HEK293 (cell line): ENCODE results near the gene COL19A1.
A peak's percentile ranks its signal among the peaks of the same experiment; 100 is the strongest.

Source experiments
- CTCF ChIA-PET: fragments of 350-600 bp; formaldehyde crosslinking; extraction: SDS; loops from one replicate; lab custom pipeline; 2021; ENCODE audit warnings: antibody characterized with exemption; lab: Yijun Ruan, JAX
- POLR2A ChIA-PET: fragments of 300-600 bp; formaldehyde crosslinking; extraction: SDS; loops from one replicate; lab custom pipeline; 2020; ENCODE audit warnings: antibody characterized with exemption, inconsistent platforms; lab: Yijun Ruan, JAX
- H3K27ac ChIP-seq: fragments of 200-500 bp; sonication (Bioruptor generic); 2 replicates; pipeline ENCODE4 v1.5.1; 2014; ENCODE audit warnings: low read depth, low read length, control low read depth, inconsistent platforms; ENCODE audit errors: extremely low read depth
- H3K36me3 ChIP-seq, 2 experiments: fragments of 200-500 bp in 1 of 2; sonication (Bioruptor generic) in 1 of 2; 1 replicate in 1 of 2; 2 replicates in 1 of 2; pipeline ENCODE4 v1.5.1; 2014 to 2017; ENCODE audit warnings: inconsistent platforms in 2 of 2, low read length in 2 of 2; ENCODE audit not compliant: control insufficient read depth in 2 of 2, insufficient read depth in 1 of 2
- H3K4me1 ChIP-seq: fragments of 200-500 bp; sonication (Bioruptor generic); 2 replicates; pipeline ENCODE4 v1.5.1; 2014; ENCODE audit warnings: mild to moderate bottlenecking, low read length, inconsistent platforms; ENCODE audit not compliant: control insufficient read depth, insufficient read depth
- H3K4me3 ChIP-seq: 2 replicates; pipeline ENCODE4 v1.5.1; 2011; ENCODE audit warnings: low read depth, mild to moderate bottlenecking, control low read depth, low read length, moderate library complexity
- H3K9me3 ChIP-seq: fragments of 200-500 bp; sonication (Bioruptor generic); 2 replicates; pipeline ENCODE4 v1.5.1; 2014; ENCODE audit warnings: low read depth, low read length, inconsistent platforms; ENCODE audit not compliant: control insufficient read depth, insufficient read depth
- FEZF1 ChIP-seq: fragments of 450-650 bp; formaldehyde crosslinking; IDR thresholded peaks from 2 replicates; pipeline ENCODE4 v1.5.1; 2016; ENCODE audit warnings: missing biosample characterization, missing genetic modification characterization
- GLI2 ChIP-seq: fragments of 450-650 bp; formaldehyde crosslinking; IDR thresholded peaks from 2 replicates; pipeline ENCODE4; 2017; ENCODE audit warnings: missing biosample characterization, missing genetic modification characterization, low read depth, borderline replicate concordance
- SETDB1 ChIP-seq: IDR thresholded peaks from one replicate; pipeline ENCODE4 v1.6.1; 2017; ENCODE audit warnings: mild to moderate bottlenecking, low read length, moderate library complexity, mixed read lengths; ENCODE audit not compliant: insufficient read length
- WT1 ChIP-seq: fragments of 450-650 bp; formaldehyde crosslinking; IDR thresholded peaks from 2 replicates; pipeline ENCODE4 v1.5.1; 2016; ENCODE audit warnings: missing biosample characterization, missing genetic modification characterization
- ZFHX2 ChIP-seq: fragments of 450-650 bp; formaldehyde crosslinking; conservative IDR thresholded peaks from 2 replicates; pipeline ENCODE4 v1.5.1; 2016; ENCODE audit warnings: missing biosample characterization, missing genetic modification characterization
- ZFP69B ChIP-seq: fragments of 450-650 bp; formaldehyde crosslinking; IDR thresholded peaks from 2 replicates; pipeline ENCODE4 v1.5.1; 2016; ENCODE audit warnings: missing biosample characterization, missing genetic modification characterization
- ZNF18 ChIP-seq: fragments of 450-650 bp; formaldehyde crosslinking; IDR thresholded peaks from 2 replicates; pipeline ENCODE4 v1.5.1; 2016; ENCODE audit warnings: missing biosample characterization, missing genetic modification characterization
- ZNF239 ChIP-seq: fragments of 450-650 bp; formaldehyde crosslinking; IDR thresholded peaks from 2 replicates; pipeline ENCODE4 v1.5.1; 2016; ENCODE audit warnings: missing biosample characterization, missing genetic modification characterization
- ZNF302 ChIP-seq: fragments of 450-650 bp; formaldehyde crosslinking; IDR thresholded peaks from 2 replicates; pipeline ENCODE4 v1.5.1; 2016; ENCODE audit warnings: missing biosample characterization, missing genetic modification characterization, low read depth
- ZNF48 ChIP-seq: fragments of 450-650 bp; formaldehyde crosslinking; IDR thresholded peaks from 2 replicates; pipeline ENCODE4 v1.5.1; 2016; ENCODE audit warnings: missing biosample characterization, missing genetic modification characterization
- ZNF510 ChIP-seq: fragments of 450-650 bp; formaldehyde crosslinking; IDR thresholded peaks from 2 replicates; pipeline ENCODE4 v1.5.1; 2018; ENCODE audit warnings: mild to moderate bottlenecking, missing genetic modification characterization, missing biosample characterization; ENCODE audit not compliant: insufficient replicate concordance
- ZNF561 ChIP-seq: fragments of 450-650 bp; IDR thresholded peaks from 2 replicates; pipeline ENCODE4 v1.5.1; 2018; ENCODE audit warnings: missing biosample characterization, missing genetic modification characterization, borderline replicate concordance
- ZNF623 ChIP-seq: fragments of 450-650 bp; formaldehyde crosslinking; IDR thresholded peaks from 2 replicates; pipeline ENCODE4 v1.5.1; 2016; ENCODE audit warnings: missing biosample characterization, missing genetic modification characterization
- ZNF654 ChIP-seq: fragments of 450-650 bp; formaldehyde crosslinking; IDR thresholded peaks from 2 replicates; pipeline ENCODE4 v1.5.1; 2016; ENCODE audit warnings: low read depth, missing biosample characterization, missing genetic modification characterization
- TF ChIP-seq, protein P1 (sequence below): fragments of 450-650 bp; formaldehyde crosslinking; IDR thresholded peaks from 2 replicates; pipeline ENCODE4 v1.5.1; 2017; ENCODE audit warnings: missing biosample characterization, mild to moderate bottlenecking, missing genetic modification characterization, moderate library complexity
- TF ChIP-seq, protein P2 (sequence below): fragments of 450-650 bp; formaldehyde crosslinking; IDR thresholded peaks from 2 replicates; pipeline ENCODE4 v1.5.1; 2016; ENCODE audit warnings: missing biosample characterization, missing genetic modification characterization
- TF ChIP-seq, protein P3 (sequence below): fragments of 450-650 bp; formaldehyde crosslinking; IDR thresholded peaks from 2 replicates; pipeline ENCODE4 v1.5.1; 2017; ENCODE audit warnings: missing biosample characterization, missing genetic modification characterization
- TF ChIP-seq, protein P4 (sequence below): fragments of 450-650 bp; formaldehyde crosslinking; IDR thresholded peaks from 2 replicates; pipeline ENCODE4 v1.5.1; 2016; ENCODE audit warnings: missing biosample characterization, missing genetic modification characterization
- TF ChIP-seq, protein P5 (sequence below): fragments of 450-650 bp; formaldehyde crosslinking; IDR thresholded peaks from 2 replicates; pipeline ENCODE4 v1.5.1; 2016; ENCODE audit warnings: missing biosample characterization, missing genetic modification characterization

Gene COL19A1

GRCh38 chr6:69985180-69985579 lies 118.8 kb downstream of the COL19A1 start:
- TF ChIP-seq ZNF654 (tag by site-specific recombination) (0 out of 2 replicates have a peak, but pooled peaks have one; percentile 13), ZNF18 (no peak), ZNF302 (tag by site-specific recombination) (no peak), ZNF623 (tag by site-specific recombination) (no peak)
- no peaks in the 10 kb centered on the region for H3K4me1 ChIP-seq
- no peaks in the 10 kb centered on the region for H3K36me3 ChIP-seq
- H3K9me3 ChIP-seq: no peaks in the 10 kb centered on the region
- no peak overlapping the region for H3K27ac ChIP-seq
- H3K4me3 ChIP-seq: no peak overlapping the region
- ChIA-PET POLR2A (no interaction called here), CTCF (no interaction called here)

GRCh38 chr6:69987550-69987949 lies 121.2 kb downstream of the COL19A1 start:
- H3K36me3 ChIP-seq: no peaks in the 10 kb centered on the region
- ChIA-PET CTCF (interaction anchor here (0.6 to 0.9 kb wide), 2 partner anchors 156 to 233 kb away, joined by 3 to 5 read pairs; no protein-coding TSS in a partner anchor), POLR2A (no interaction called here)
- TF ChIP-seq ZNF561 (no peak), ZNF239 (tag by site-specific recombination) (no peak)
- H3K4me1 ChIP-seq: no peaks in the 10 kb centered on the region
- H3K27ac ChIP-seq: no peak overlapping the region
- no peak overlapping the region for H3K4me3 ChIP-seq
- H3K9me3 ChIP-seq: no peaks in the 10 kb centered on the region

- H3K9me3 ChIP-seq: no peaks in the 10 kb centered on the region
- H3K4me3 ChIP-seq: no peak overlapping the region
- TF ChIP-seq, protein P1, sequence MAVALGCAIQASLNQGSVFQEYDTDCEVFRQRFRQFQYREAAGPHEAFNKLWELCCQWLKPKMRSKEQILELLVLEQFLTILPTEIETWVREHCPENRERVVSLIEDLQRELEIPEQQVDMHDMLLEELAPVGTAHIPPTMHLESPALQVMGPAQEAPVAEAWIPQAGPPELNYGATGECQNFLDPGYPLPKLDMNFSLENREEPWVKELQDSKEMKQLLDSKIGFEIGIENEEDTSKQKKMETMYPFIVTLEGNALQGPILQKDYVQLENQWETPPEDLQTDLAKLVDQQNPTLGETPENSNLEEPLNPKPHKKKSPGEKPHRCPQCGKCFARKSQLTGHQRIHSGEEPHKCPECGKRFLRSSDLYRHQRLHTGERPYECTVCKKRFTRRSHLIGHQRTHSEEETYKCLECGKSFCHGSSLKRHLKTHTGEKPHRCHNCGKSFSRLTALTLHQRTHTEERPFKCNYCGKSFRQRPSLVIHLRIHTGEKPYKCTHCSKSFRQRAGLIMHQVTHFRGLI (tag by site-specific recombination): no peak
- TF ChIP-seq WT1 (tag by site-specific recombination) (no peak), ZNF48 (tag by site-specific recombination) (no peak), ZFHX2 (tag by site-specific recombination) (no peak), ZFP69B (tag by site-specific recombination) (no peak), GLI2 (tag by site-specific recombination) (no peak), ZNF510 (tag by site-specific recombination) (no peak)
- TF ChIP-seq, protein P2, sequence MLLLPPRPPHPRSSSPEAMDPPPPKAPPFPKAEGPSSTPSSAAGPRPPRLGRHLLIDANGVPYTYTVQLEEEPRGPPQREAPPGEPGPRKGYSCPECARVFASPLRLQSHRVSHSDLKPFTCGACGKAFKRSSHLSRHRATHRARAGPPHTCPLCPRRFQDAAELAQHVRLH (tag by site-specific recombination): no peak
- ChIA-PET POLR2A (no interaction called here), CTCF (interaction anchor here (0.6 kb wide), 1 partner anchor 152 kb away, joined by 3 read pairs; no protein-coding TSS in a partner anchor)
- H3K4me1 ChIP-seq: no peaks in the 10 kb centered on the region
- no peaks in the 10 kb centered on the region for H3K36me3 ChIP-seq
- H3K27ac ChIP-seq: no peak overlapping the region
Measured at GRCh38 chr6:69988458-69989126, 122.2 kb downstream of the COL19A1 start.

DNA sequence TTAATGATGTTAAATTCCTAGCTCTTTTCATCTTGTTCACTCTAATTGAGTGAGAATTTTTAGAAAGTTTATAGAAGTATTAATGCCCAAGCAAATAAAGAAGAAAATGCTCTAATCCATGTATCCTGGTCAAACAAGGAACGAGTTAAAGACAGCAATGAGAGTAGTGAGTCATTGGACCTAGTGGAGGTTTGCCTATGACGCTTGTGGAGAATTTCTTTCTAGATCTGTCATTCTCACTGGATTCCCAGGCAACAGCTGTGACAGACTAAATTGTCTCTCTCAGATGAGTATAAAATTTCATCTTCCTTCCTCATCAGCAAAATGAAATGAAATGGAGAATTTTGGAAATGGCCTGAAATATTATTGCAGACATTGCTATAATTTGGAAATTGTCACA lies 127.9 kb downstream of the COL19A1 start:
- Histone ChIP-seq H3K4me3 (no peak overlapping the region), H3K4me1 (no peaks in the 10 kb centered on the region), H3K27ac (no peak overlapping the region), H3K9me3 (no peaks in the 10 kb centered on the region), H3K36me3 (no peaks in the 10 kb centered on the region)
- ChIA-PET POLR2A (no interaction called here), CTCF (interaction anchor here (1.0 kb wide), 1 partner anchor 147 kb away, joined by 3 read pairs; no protein-coding TSS in a partner anchor)
- TF ChIP-seq SETDB1 (no peak), FEZF1 (tag by site-specific recombination) (no peak)
- TF ChIP-seq, protein P3, sequence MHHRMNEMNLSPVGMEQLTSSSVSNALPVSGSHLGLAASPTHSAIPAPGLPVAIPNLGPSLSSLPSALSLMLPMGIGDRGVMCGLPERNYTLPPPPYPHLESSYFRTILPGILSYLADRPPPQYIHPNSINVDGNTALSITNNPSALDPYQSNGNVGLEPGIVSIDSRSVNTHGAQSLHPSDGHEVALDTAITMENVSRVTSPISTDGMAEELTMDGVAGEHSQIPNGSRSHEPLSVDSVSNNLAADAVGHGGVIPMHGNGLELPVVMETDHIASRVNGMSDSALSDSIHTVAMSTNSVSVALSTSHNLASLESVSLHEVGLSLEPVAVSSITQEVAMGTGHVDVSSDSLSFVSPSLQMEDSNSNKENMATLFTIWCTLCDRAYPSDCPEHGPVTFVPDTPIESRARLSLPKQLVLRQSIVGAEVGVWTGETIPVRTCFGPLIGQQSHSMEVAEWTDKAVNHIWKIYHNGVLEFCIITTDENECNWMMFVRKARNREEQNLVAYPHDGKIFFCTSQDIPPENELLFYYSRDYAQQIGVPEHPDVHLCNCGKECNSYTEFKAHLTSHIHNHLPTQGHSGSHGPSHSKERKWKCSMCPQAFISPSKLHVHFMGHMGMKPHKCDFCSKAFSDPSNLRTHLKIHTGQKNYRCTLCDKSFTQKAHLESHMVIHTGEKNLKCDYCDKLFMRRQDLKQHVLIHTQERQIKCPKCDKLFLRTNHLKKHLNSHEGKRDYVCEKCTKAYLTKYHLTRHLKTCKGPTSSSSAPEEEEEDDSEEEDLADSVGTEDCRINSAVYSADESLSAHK (tag by site-specific recombination): no peak
- TF ChIP-seq, protein P4, sequence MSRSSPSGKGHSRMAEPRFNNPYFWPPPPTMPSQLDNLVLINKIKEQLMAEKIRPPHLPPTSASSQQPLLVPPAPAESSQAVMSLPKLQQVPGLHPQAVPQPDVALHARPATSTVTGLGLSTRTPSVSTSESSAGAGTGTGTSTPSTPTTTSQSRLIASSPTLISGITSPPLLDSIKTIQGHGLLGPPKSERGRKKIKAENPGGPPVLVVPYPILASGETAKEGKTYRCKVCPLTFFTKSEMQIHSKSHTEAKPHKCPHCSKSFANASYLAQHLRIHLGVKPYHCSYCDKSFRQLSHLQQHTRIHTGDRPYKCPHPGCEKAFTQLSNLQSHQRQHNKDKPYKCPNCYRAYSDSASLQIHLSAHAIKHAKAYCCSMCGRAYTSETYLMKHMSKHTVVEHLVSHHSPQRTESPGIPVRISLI: no peak
- TF ChIP-seq, protein P5, sequence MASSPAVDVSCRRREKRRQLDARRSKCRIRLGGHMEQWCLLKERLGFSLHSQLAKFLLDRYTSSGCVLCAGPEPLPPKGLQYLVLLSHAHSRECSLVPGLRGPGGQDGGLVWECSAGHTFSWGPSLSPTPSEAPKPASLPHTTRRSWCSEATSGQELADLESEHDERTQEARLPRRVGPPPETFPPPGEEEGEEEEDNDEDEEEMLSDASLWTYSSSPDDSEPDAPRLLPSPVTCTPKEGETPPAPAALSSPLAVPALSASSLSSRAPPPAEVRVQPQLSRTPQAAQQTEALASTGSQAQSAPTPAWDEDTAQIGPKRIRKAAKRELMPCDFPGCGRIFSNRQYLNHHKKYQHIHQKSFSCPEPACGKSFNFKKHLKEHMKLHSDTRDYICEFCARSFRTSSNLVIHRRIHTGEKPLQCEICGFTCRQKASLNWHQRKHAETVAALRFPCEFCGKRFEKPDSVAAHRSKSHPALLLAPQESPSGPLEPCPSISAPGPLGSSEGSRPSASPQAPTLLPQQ: no peak
